GM18505 (cell line): ENCODE results near the gene ARFGEF2.
"Not testable (repeated sequence)": the region's sequence is repeated elsewhere in the genome, so short reads cannot be mapped to it uniquely, and the experiment has no call there.

Experiments
- ATAC-seq: cut with Tn5 transposase; IDR thresholded peaks from one replicate; pipeline ENCODE4 v1.9.1; 2021; ENCODE audit not compliant: unreplicated experiment
- POLR2A ChIP-seq: IDR thresholded peaks from 4 replicates; pipeline ENCODE4 v1.6.1; 2011; ENCODE audit warnings: borderline replicate concordance; ENCODE audit not compliant: insufficient read depth, insufficient read length; ENCODE audit errors: extremely low read depth

ARFGEF2 gene

DNA sequence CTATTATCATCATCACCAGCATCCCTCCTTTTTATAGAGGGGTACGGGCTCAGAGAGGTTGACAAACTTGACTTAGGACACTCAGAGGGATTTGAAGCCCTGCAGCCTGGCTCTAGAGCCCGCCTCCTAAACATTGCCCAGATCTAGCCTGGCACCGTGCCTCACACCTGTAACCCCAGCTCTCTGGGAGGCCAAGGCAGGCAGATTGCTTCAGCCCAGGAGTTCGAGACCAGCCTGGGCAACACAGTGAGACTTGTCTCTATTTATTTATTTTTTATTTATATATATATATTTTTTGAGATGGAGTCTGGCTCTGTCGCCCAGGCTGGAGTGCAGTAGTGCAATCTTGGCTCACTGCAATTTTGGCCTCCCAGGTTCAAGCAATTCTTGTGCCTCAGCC lies 118.3 kb downstream of the ARFGEF2 start:
- ATAC-seq, result no peak
- TF ChIP-seq POLR2A, result no peak

DNA sequence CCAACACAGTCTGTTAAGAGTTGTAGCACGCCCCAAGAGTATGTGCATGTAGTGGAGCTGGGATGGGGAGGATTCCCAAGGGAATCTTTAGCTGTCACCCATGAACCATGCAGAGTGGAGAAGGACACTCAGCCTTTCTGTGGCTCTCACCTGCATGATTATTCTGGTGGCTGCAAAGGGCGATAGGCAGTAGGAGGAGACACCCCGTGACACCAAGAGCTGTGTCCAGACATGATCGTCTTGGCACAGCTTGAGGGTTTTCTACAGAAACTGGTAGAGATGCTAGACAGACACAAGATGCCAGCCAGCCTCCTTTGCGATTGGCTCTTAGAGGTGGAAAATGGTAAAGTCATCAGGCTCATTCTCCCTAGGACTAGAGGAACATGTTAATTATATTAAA lies 121.5 kb downstream of the ARFGEF2 start:
- no peak for TF ChIP-seq POLR2A
- no peak for ATAC-seq

GRCh38 chr20:49045440-49046086 lies 124.1 kb downstream of the ARFGEF2 start:
- no peak for ATAC-seq
- TF ChIP-seq POLR2A, result no peak

DNA sequence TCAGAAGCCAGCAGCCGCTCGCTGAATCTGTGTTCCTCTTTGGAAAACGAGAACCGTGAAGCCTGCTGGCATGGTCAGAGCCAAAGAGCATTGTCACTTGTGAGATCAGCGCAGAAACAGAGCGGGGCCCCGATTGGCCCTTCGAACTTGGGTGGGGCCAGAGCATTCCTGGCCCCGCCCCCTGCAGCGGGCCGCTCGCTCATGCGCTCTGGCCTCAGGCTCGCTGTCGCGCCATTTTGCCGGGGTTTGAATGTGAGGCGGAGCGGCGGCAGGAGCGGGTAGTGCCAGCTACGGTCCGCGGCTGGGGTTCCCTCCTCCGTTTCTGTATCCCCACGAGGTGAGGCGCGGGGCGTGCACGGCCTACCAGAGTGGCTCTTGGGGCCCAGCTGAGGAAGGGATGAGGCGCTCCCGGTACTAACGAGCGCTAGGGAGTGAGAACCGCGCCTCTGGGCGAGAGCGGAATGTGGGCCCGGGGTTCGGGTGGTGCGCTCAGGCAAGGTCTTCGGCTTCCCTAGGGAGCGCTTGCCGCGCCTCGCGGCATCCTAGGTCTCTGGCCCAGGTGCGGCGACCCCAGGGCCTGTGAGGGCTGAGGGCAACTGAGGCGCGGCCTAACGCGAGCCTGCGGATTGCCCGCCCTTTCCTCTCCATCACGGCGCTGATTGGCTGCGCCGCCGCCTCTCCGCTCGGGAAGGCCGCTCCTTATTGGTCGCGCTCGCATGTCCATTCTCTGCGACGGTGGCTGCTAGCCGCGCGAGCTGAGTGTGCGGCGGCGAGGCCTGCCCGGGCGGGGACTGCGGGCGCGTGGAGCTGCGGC lies 124.8 kb downstream of the ARFGEF2 start, which contains the start of gene CSE1L:
TSS of gene CSE1L (plus strand) at position 226 of the 814 bp plus-strand sequence. CDS start 12,152 bp downstream, outside the sequence.
- TF ChIP-seq POLR2A, result peak; percentile 83
- ATAC-seq, result peak; percentile 82

- ATAC-seq, result no peak
- no peak for TF ChIP-seq POLR2A
Measured at GRCh38 chr20:49052334-49052733, 130.8 kb downstream of the ARFGEF2 start.

DNA sequence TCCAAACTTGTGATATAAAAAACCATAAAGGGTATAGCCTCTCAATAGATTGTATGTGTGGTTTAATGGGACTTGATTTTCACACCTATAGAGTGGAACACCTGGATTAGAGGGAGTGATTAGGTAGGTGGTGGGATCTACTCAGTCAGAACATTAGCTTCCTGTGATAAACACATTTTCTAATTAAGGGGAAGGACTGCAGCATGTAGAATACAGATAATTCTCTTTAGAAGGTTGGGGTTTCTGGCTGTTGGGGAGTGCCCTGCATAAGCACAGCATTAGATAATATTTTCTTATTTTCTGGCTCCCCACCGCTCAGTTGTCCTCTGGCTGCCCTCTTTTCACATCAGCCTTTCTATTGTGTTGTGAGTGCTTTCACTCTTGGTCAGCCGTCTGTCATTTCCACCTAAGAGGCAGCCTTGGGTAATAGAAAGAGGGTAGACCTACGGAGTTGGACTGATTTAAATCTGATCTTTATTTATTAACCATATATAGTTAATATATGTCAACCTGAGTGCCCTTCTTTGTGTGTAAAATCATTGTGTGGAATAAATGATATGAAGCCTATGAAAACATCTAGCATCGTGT lies 132.6 kb downstream of the ARFGEF2 start:
- TF ChIP-seq POLR2A, result no peak
- ATAC-seq, result no peak

DNA sequence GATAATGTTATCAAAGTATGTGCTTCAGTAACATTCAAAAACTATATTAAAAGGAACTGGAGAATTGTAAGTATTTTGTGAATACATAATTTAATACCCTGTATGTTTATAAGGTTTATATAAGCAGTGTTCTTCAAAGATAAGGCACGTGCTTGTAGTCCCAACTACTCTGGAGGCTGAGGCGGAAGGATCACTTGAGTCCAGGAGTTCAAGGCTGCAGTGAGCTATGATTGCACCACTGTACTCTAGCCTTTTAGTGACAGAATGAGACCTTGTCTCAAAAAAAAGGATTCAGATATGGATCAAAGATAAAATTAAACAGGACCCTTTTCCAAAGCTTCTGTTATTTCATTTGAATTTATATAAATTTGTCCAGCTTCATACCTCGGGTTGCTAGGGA lies 141.8 kb downstream of the ARFGEF2 start:
- no peak for TF ChIP-seq POLR2A
- ATAC-seq, result no peak

GRCh38 chr20:49074521-49074920 lies 153.0 kb downstream of the ARFGEF2 start:
- TF ChIP-seq POLR2A, result no peak
- no peak for ATAC-seq

- TF ChIP-seq POLR2A, result no peak
- no peak for ATAC-seq
Measured at GRCh38 chr20:49078310-49078709, 156.8 kb downstream of the ARFGEF2 start.

GRCh38 chr20:49082295-49082694 lies 160.8 kb downstream of the ARFGEF2 start:
- ATAC-seq, result not testable (repeated sequence)
